AG04449 (cell line): ENCODE measurements around the gene RAF1.
A peak's percentile ranks its signal among the peaks of the same experiment; 100 is the strongest.
"Not testable (repeated sequence)": the region's sequence is repeated elsewhere in the genome, so short reads cannot be mapped to it uniquely, and the experiment has no call there.

Source experiments
- CTCF ChIA-PET: fragments of 350-600 bp; formaldehyde crosslinking; extraction: SDS; loops from one replicate; lab custom pipeline; 2021; ENCODE audit warnings: antibody characterized with exemption; lab: Yijun Ruan, JAX
- POLR2A ChIA-PET: fragments of 400-600, 350-600 bp; formaldehyde crosslinking; extraction: SDS; loops from one replicate; lab custom pipeline; 2020; ENCODE audit warnings: antibody characterized with exemption, inconsistent platforms; lab: Yijun Ruan, JAX
- DNase-seq: peaks from one replicate; pipeline ENCODE4 v3.0.0-alpha.2; 2010; ENCODE audit warnings: low read depth, low spot score
- H3K4me3 ChIP-seq: 2 replicates; pipeline ENCODE4 v1.5.1; 2011; ENCODE audit warnings: low read depth, mild to moderate bottlenecking, control low read depth, low read length
- CTCF ChIP-seq: IDR thresholded peaks from one replicate; pipeline ENCODE4 v1.5.1; 2011; ENCODE audit warnings: mild to moderate bottlenecking, moderate library complexity, low read length, control low read depth, inconsistent platforms; ENCODE audit not compliant: insufficient read depth; ENCODE audit errors: missing control alignments

The RAF1 gene

GRCh38 chr3:12706504-12707253 is 42.8 kb upstream of the RAF1 start:
- POLR2A ChIA-PET, result no interaction called here

GRCh38 chr3:12705981-12706380 is 42.1 kb upstream of the RAF1 start:
- CTCF ChIA-PET, result interaction anchor here (0.7 to 6.2 kb wide), 24 partner anchors 9 to 197 kb away, joined by 3 to 77 read pairs (median 6); partner anchors contain the start of gene RPL32
- H3K4me3 ChIP-seq, result no peak overlapping the region
- TF ChIP-seq CTCF, result no peak
- DNase-seq, result no peak
- POLR2A ChIA-PET, result no interaction called here

More at GRCh38 chr3:12706504-12707253, 42.8 kb upstream of the RAF1 start:
- no peak for DNase-seq
- no peak overlapping the region for H3K4me3 ChIP-seq
- peak; percentile 79 for TF ChIP-seq CTCF
- CTCF ChIA-PET, result interaction anchor here (0.6 to 6.2 kb wide), 33 partner anchors 9 to 198 kb away, joined by 3 to 77 read pairs (median 4); partner anchors contain the start of gene RPL32

- no peak for TF ChIP-seq CTCF
- H3K4me3 ChIP-seq, result no peak overlapping the region
- ChIA-PET POLR2A (no interaction called here), CTCF (interaction anchor here (0.9 to 6.2 kb wide), 15 partner anchors 8 to 196 kb away, joined by 3 to 77 read pairs (median 5); no protein-coding TSS in a partner anchor)
- no peak for DNase-seq
These were observed 41.5 kb upstream of the RAF1 start for GRCh38 chr3:12705374-12705926.

- POLR2A ChIA-PET, result no interaction called here
- CTCF ChIA-PET, result no interaction called here
- no peak for DNase-seq
- H3K4me3 ChIP-seq, result no peak overlapping the region
- no peak for TF ChIP-seq CTCF
These were observed 38.6 kb upstream of the RAF1 start for GRCh38 chr3:12702501-12702900.

- H3K4me3 ChIP-seq, POLR2A ChIA-PET, DNase-seq: not testable (repeated sequence)
- CTCF ChIA-PET, result interaction anchor here (1.0 to 1.6 kb wide), 4 partner anchors 15 to 50 kb away, joined by 3 to 4 read pairs (median 4); no protein-coding TSS in a partner anchor
These were observed 37.7 kb upstream of the RAF1 start for GRCh38 chr3:12701601-12702000.

GRCh38 chr3:12700800-12701199 is 36.9 kb upstream of the RAF1 start:
- no peak for TF ChIP-seq CTCF
- no peak overlapping the region for H3K4me3 ChIP-seq
- POLR2A ChIA-PET, result no interaction called here
- DNase-seq, result no peak
- CTCF ChIA-PET, result interaction anchor here (0.6 to 1.6 kb wide), 5 partner anchors 8 to 51 kb away, joined by 3 to 4 read pairs (median 4); no protein-coding TSS in a partner anchor
